ENCODE data around the gene RANBP10. TPM values are rescaled to one million over a fixed set of nuclear protein-coding genes. Genes with fewer than 3 reads are reported as not detected.

Gene RANBP10
- total and polyA plus RNA-seq, 2 of the 13 experiments (the other 11 are each of a cell fraction or from before 2014, with no cell fraction given), result 9.2 to 22.7 TPM

- TF ChIP-seq SRSF9 (IDR thresholded peaks at IDR 0.05; ENCODE audit: borderline replicate concordance, insufficient read depth, low read depth, low read length, poor library complexity, severe bottlenecking), result no peak
- TF ChIP-seq ZNF136 (CRISPR knock-in tag; IDR thresholded peaks at IDR 0.05; ENCODE audit: low read depth), result no peak
- TF ChIP-seq GPBP1L1 (CRISPR knock-in tag; IDR thresholded peaks at IDR 0.05), result no peak
- TF ChIP-seq E2F1 (CRISPR knock-in tag; IDR thresholded peaks at IDR 0.05), result no peak
Measured at GRCh38 chr16:67760206-67760955, 46.0 kb downstream of the RANBP10 start (continued).

- Histone ChIP-seq H3K27me3 (ENCODE audit: control insufficient read depth in 1 of 2, insufficient read depth in 2 of 2, low read length in 2 of 2) (no peaks in the 10 kb centered on the region), H2AFZ (ENCODE audit: low read length) (no peak overlapping the region), H3K9ac (ENCODE audit: insufficient read depth, low read depth, low read length) (no peak overlapping the region), H3K79me2 (ENCODE audit: insufficient read depth, low read length) (no peaks in the 10 kb centered on the region), H3K36me3 (replicated peaks in 1 of 2; ENCODE audit: control insufficient read depth in 1 of 2, insufficient read depth in 2 of 2, low read length in 2 of 2) (peaks cover 13 to 37% of the 10 kb centered on the region in 2 experiments; a peak in 3 of 5 replicates), H3K4me3 (replicated peaks in 1 of 3; ENCODE audit: insufficient read depth in 1 of 3, low read depth in 2 of 3, low read length in 3 of 3) (no peak overlapping the region), H3K4me2 (ENCODE audit: low read depth, low read length) (no peak overlapping the region), H3K4me1 (ENCODE audit: insufficient read depth, low read length) (no peaks in the 10 kb centered on the region), H4K20me1 (ENCODE audit: insufficient read depth, low read length) (0 out of 2 replicates have a peak, but pooled peaks cover 5% of the 10 kb centered on the region), H3K9me3 (ENCODE audit: low read length) (no peaks in the 10 kb centered on the region), H3K27ac (ENCODE audit: extremely low read length, insufficient read depth, low read length) (no peak overlapping the region)
- in situ Hi-C loops (cut with HindIII; ENCODE audit: extremely low pct_ligation_motif_present, low pct_unique_long_range_greater_than_20kb) (no loop called here), intact Hi-C loops (cut with micrococcal nuclease; ENCODE audit: unreplicated experiment) (no loop called here)
- FAIRE-seq (no peak), ATAC-seq (no peak), DNase-seq (ENCODE audit: low spot score) (no peak)
- ChIA-PET POLR2A (no interaction called here), CTCF (ENCODE audit: low intra/inter-chr PET ratio, low total read pairs) (no interaction called here)
- 86% methylated on average over 7 of the region's 7 CpGs for WGBS (ENCODE audit: low lambda C conversion rate)
- no TSS peak for BruUV-seq (replicated peaks)
- no peak for TF ChIP-seq ZNF891 (CRISPR knock-in tag; IDR thresholded peaks at IDR 0.05)
- no peak for TF ChIP-seq GABPA (IDR thresholded peaks at IDR 0.05; ENCODE audit: low read depth, low read length)
- no peak for TF ChIP-seq GABPA (CRISPR knock-in tag; IDR thresholded peaks at IDR 0.05; ENCODE audit: low read depth)
Measured at GRCh38 chr16:67758966-67759365, 47.4 kb downstream of the RANBP10 start.

All from HepG2 (cell line).